Inflammatory macrophage treated with lipopolysaccharide for 4 hours (primary cell): Measurements from ENCODE around the gene EHMT1.
A peak's percentile ranks its signal among the peaks of the same experiment; 100 is the strongest.

Experiments
- DNase-seq: peaks from one replicate; pipeline ENCODE4 v3.0.0-alpha.2; 2020

Gene EHMT1

GRCh38 chr9:137674976-137675320 lies 56.1 kb downstream of the EHMT1 start:
- DNase-seq = no peak

GRCh38 chr9:137676998-137677397 lies 58.2 kb downstream of the EHMT1 start:
- DNase-seq = no peak

GRCh38 chr9:137678202-137678601 lies 59.4 kb downstream of the EHMT1 start:
- peak; percentile 4 for DNase-seq

- no peak for DNase-seq
Measured at GRCh38 chr9:137679249-137679648, 60.4 kb downstream of the EHMT1 start.

GRCh38 chr9:137679695-137680305 lies 61.0 kb downstream of the EHMT1 start:
- no peak for DNase-seq

GRCh38 chr9:137680444-137681358 lies 61.9 kb downstream of the EHMT1 start:
- no peak for DNase-seq

- no peak for DNase-seq
Measured at GRCh38 chr9:137682428-137683105, 63.8 kb downstream of the EHMT1 start.

- no peak for DNase-seq
Measured at GRCh38 chr9:137683262-137683864, 64.6 kb downstream of the EHMT1 start.

- DNase-seq = peak; percentile 16
Measured at GRCh38 chr9:137685035-137685740, 66.4 kb downstream of the EHMT1 start.

GRCh38 chr9:137685741-137686420 lies 67.1 kb downstream of the EHMT1 start:
- DNase-seq = no peak

- DNase-seq = no peak
Measured at GRCh38 chr9:137688261-137688660, 69.5 kb downstream of the EHMT1 start.

- peak; percentile 70 for DNase-seq
Measured at GRCh38 chr9:137688725-137689124, 69.9 kb downstream of the EHMT1 start.

- peak; percentile 41 for DNase-seq
Measured at GRCh38 chr9:137689745-137690529, 71.1 kb downstream of the EHMT1 start.

- no peak for DNase-seq
Measured at GRCh38 chr9:137690930-137691645, 72.3 kb downstream of the EHMT1 start.

- DNase-seq = peak; percentile 66
Measured at GRCh38 chr9:137691646-137692351, 73.0 kb downstream of the EHMT1 start.

GRCh38 chr9:137694236-137694959 lies 75.6 kb downstream of the EHMT1 start:
- DNase-seq = no peak

- peak; percentile 43 for DNase-seq
Measured at GRCh38 chr9:137694962-137695875, 76.4 kb downstream of the EHMT1 start.
